Loucy (cell line): Measurements from ENCODE around the gene PDE4D.

Experiments used
- H2AFZ ChIP-seq: fragments of 200-600 bp; sonication (generic); 2 replicates; pipeline ENCODE4 v1.6.0; 2016; ENCODE audit warnings: antibody characterized with exemption, mild to moderate bottlenecking, low read length, moderate library complexity
- H3F3A ChIP-seq: fragments of 200-600 bp; 2 replicates; pipeline ENCODE4 v1.6.0; 2016; ENCODE audit warnings: antibody characterized with exemption, low read depth, mild to moderate bottlenecking
- H3K27me3 ChIP-seq: fragments of 200-600 bp; sonication (generic); 2 replicates; pipeline ENCODE4 v1.6.1; 2014; ENCODE audit warnings: low read length, mild to moderate bottlenecking; ENCODE audit not compliant: insufficient read depth, poor library complexity, severe bottlenecking
- H3K36me3 ChIP-seq: fragments of 200-600 bp; sonication (generic); 2 replicates; pipeline ENCODE4 v1.6.1; 2016; ENCODE audit warnings: low read length; ENCODE audit not compliant: insufficient read depth
- H3K4me1 ChIP-seq: fragments of 200-600 bp; sonication (generic); 2 replicates; pipeline ENCODE4 v1.5.1; 2014; ENCODE audit warnings: low read length, mild to moderate bottlenecking; ENCODE audit not compliant: insufficient read depth, poor library complexity, severe bottlenecking
- H3K4me2 ChIP-seq: fragments of 200-600 bp; sonication (generic); 2 replicates; pipeline ENCODE4 v1.6.0; 2014; ENCODE audit warnings: antibody characterized with exemption, low read length, low read depth, mild to moderate bottlenecking; ENCODE audit not compliant: poor library complexity, severe bottlenecking
- H3K4me3 ChIP-seq: fragments of 200-600 bp; sonication (generic); 2 replicates; pipeline ENCODE4 v1.5.1; 2014; ENCODE audit warnings: low read length, mild to moderate bottlenecking, mixed read lengths; ENCODE audit not compliant: poor library complexity, severe bottlenecking
- H3K79me2 ChIP-seq: fragments of 200-600 bp; sonication (generic); 2 replicates; pipeline ENCODE4 v1.6.1; 2014; ENCODE audit warnings: low read length; ENCODE audit not compliant: insufficient read depth
- H3K9ac ChIP-seq: fragments of 200-600 bp; sonication (generic); 2 replicates; pipeline ENCODE4 v1.6.0; 2014; ENCODE audit warnings: mild to moderate bottlenecking, low read depth, low read length, moderate library complexity; ENCODE audit not compliant: poor library complexity, severe bottlenecking
- H3K9me2 ChIP-seq: fragments of 200-600 bp; sonication (generic); replicated peaks from 2 replicates; pipeline ENCODE4 v1.6.1; 2016; ENCODE audit warnings: low read depth, low read length, mixed read lengths
- H3K9me3 ChIP-seq: fragments of 200-600 bp; sonication (generic); 2 replicates; pipeline ENCODE4 v1.6.1; 2014; ENCODE audit warnings: mild to moderate bottlenecking, antibody characterized with exemption, low read length, low read depth; ENCODE audit not compliant: insufficient read depth
- H4K20me1 ChIP-seq: fragments of 200-600 bp; sonication (generic); 2 replicates; pipeline ENCODE4 v1.6.0; 2014; ENCODE audit warnings: antibody characterized with exemption, low read length, mild to moderate bottlenecking; ENCODE audit not compliant: insufficient read depth, poor library complexity, severe bottlenecking
- CTCF ChIP-seq: fragments of 200-600 bp; sonication (generic); conservative IDR thresholded peaks from 2 replicates; pipeline ENCODE4 v1.5.1; 2014; ENCODE audit warnings: mild to moderate bottlenecking, antibody characterized with exemption, low read length
- EZH2phosphoT487 ChIP-seq: fragments of 200-600 bp; IDR thresholded peaks from 2 replicates; pipeline ENCODE4 v1.6.1; 2018; ENCODE audit warnings: antibody characterized with exemption, mild to moderate bottlenecking, moderate library complexity, borderline replicate concordance

The PDE4D gene

GRCh38 chr5:59126708-59127573 lies 766.6 kb downstream of the PDE4D start:
- peak overlapping the region; percentile 73 for H3K4me3 ChIP-seq
- TF ChIP-seq CTCF, result no peak
- TF ChIP-seq EZH2phosphoT487, result no peak
- H3K9me3 ChIP-seq, result no peaks in the 10 kb centered on the region
- H3K9ac ChIP-seq, result peak overlapping the region; percentile 25
- peak overlapping the region; percentile 83 for H3K4me2 ChIP-seq
- H3K79me2 ChIP-seq, result no peaks in the 10 kb centered on the region
- H3K4me1 ChIP-seq, result peaks cover 35% of the 10 kb centered on the region
- H3K36me3 ChIP-seq, result no peaks in the 10 kb centered on the region
- no peaks in the 10 kb centered on the region for H4K20me1 ChIP-seq
- peak overlapping the region; percentile 59 for H2AFZ ChIP-seq
- no peaks in the 10 kb centered on the region for H3K27me3 ChIP-seq
- no peaks in the 10 kb centered on the region for H3K9me2 ChIP-seq
- H3F3A ChIP-seq, result no peaks in the 10 kb centered on the region; the same call in 1 of the 2 replicates

- Histone ChIP-seq H3K9me3 (no peaks in the 10 kb centered on the region), H2AFZ (no peak overlapping the region), H3K9ac (no peak overlapping the region), H3K79me2 (no peaks in the 10 kb centered on the region), H3K27me3 (no peaks in the 10 kb centered on the region), H3K4me3 (no peak overlapping the region), H3K9me2 (no peaks in the 10 kb centered on the region), H3K4me1 (peaks cover 35% of the 10 kb centered on the region), H3F3A (no peaks in the 10 kb centered on the region; the same call in 1 of the 2 replicates), H3K36me3 (no peaks in the 10 kb centered on the region), H3K4me2 (peak overlapping the region; percentile 83), H4K20me1 (no peaks in the 10 kb centered on the region)
- TF ChIP-seq EZH2phosphoT487 (no peak), CTCF (no peak)
Measured at GRCh38 chr5:59126016-59126707, 767.4 kb downstream of the PDE4D start.

- H3K4me2 ChIP-seq, result no peak overlapping the region
- H2AFZ ChIP-seq, result no peak overlapping the region
- no peaks in the 10 kb centered on the region for H3K36me3 ChIP-seq
- no peaks in the 10 kb centered on the region for H3K9me3 ChIP-seq
- H4K20me1 ChIP-seq, result no peaks in the 10 kb centered on the region
- H3K9me2 ChIP-seq, result no peaks in the 10 kb centered on the region
- peaks cover 35% of the 10 kb centered on the region for H3K4me1 ChIP-seq
- no peaks in the 10 kb centered on the region; the same call in 1 of the 2 replicates for H3F3A ChIP-seq
- H3K79me2 ChIP-seq, result no peaks in the 10 kb centered on the region
- H3K27me3 ChIP-seq, result no peaks in the 10 kb centered on the region
- no peak overlapping the region for H3K4me3 ChIP-seq
- no peak overlapping the region for H3K9ac ChIP-seq
- TF ChIP-seq EZH2phosphoT487, result no peak
Measured at GRCh38 chr5:59125011-59125961, 768.2 kb downstream of the PDE4D start.
